GM19328 (cell line): ENCODE results near the gene ZNF562.
A peak's percentile ranks its signal among the peaks of the same experiment; 100 is the strongest.

Experiments used
- ATAC-seq: cut with Tn5 transposase; IDR thresholded peaks from one replicate; pipeline ENCODE4 v1.9.1; 2021; ENCODE audit warnings: mild to moderate bottlenecking, moderate library complexity; ENCODE audit not compliant: unreplicated experiment

ZNF562 gene

GRCh38 chr19:9645472-9645871, 29.4 kb downstream of the ZNF562 start:
- no peak for ATAC-seq

- ATAC-seq = no peak
Observed at GRCh38 chr19:9644472-9644871, 30.4 kb downstream of the ZNF562 start.

- ATAC-seq = no peak
Observed at GRCh38 chr19:9641810-9642209, 33.1 kb downstream of the ZNF562 start.

GRCh38 chr19:9640956-9641355, 33.9 kb downstream of the ZNF562 start:
- no peak for ATAC-seq

- ATAC-seq = no peak
Observed at GRCh38 chr19:9636018-9636417, 38.9 kb downstream of the ZNF562 start.

- no peak for ATAC-seq
Observed at GRCh38 chr19:9627856-9628255, 47.0 kb downstream of the ZNF562 start.

GRCh38 chr19:9622531-9622930, 52.4 kb downstream of the ZNF562 start:
- no peak for ATAC-seq

GRCh38 chr19:9621156-9622037, 53.5 kb downstream of the ZNF562 start, which contains the start of gene ZNF561:
Gene ZNF561 (minus strand): TSS chr19:9621232. CDS start chr19:9619456, 1,776 bp downstream.
- peak; percentile 79 for ATAC-seq

- ATAC-seq = no peak
Observed at GRCh38 chr19:9620842-9621155, 54.1 kb downstream of the ZNF562 start.

- no peak for ATAC-seq
Observed at GRCh38 chr19:9615844-9616243, 59.1 kb downstream of the ZNF562 start.

GRCh38 chr19:9610484-9611113, 64.3 kb downstream of the ZNF562 start:
- no peak for ATAC-seq

GRCh38 chr19:9608912-9609311, 66.0 kb downstream of the ZNF562 start:
- no peak for ATAC-seq

GRCh38 chr19:9597027-9597426, 77.9 kb downstream of the ZNF562 start:
- ATAC-seq = no peak
